IMR-90 (cell line): ENCODE data around the gene NR2F2. TPM values are rescaled to one million over a fixed set of nuclear protein-coding genes. Genes with fewer than 3 reads are reported as not detected.

Experiments used
- ATAC-seq: fragments of 200-7000 bp; cut with Tn5 transposase; 2 replicates; pipeline ENCODE4 v1.9.1; 2020; ENCODE audit warnings: low read depth, mild to moderate bottlenecking, moderate library complexity
- BruUV-seq: library from RNA; stranded (reverse); fragments of 400-500 nt; replicated peaks from 2 replicates; lab custom pipeline; 2021; lab: Mats Ljungman, UMichigan
- CTCF ChIA-PET: fragments of 300-600 bp; formaldehyde crosslinking; extraction: SDS; loops from one replicate; lab custom pipeline; 2021; ENCODE audit warnings: antibody characterized with exemption; lab: Yijun Ruan, JAX
- POLR2A ChIA-PET: fragments of 300-600 bp; sonication (Branson Sonifier 250); formaldehyde crosslinking; loops from one replicate; lab custom pipeline; 2022; ENCODE audit warnings: antibody characterized with exemption; ENCODE audit not compliant: unreplicated experiment; lab: Charles Lee
- DNase-seq: peaks from one replicate; pipeline ENCODE4 v3.0.0; 2013
- H2AFZ ChIP-seq: replicated peaks from 2 replicates; pipeline ENCODE3; 2013; ENCODE audit warnings: low read length, mild to moderate bottlenecking; ENCODE audit not compliant: poor library complexity
- H2AK5ac ChIP-seq: 2 replicates; pipeline ENCODE4 v1.6.1; 2013; ENCODE audit warnings: low read depth, low read length, inconsistent platforms
- H2AK9ac ChIP-seq: replicated peaks from 2 replicates; pipeline ENCODE3; 2013; ENCODE audit warnings: mild to moderate bottlenecking, low read depth, low read length, moderate library complexity; ENCODE audit not compliant: poor library complexity
- H2BK120ac ChIP-seq: 2 replicates; pipeline ENCODE4 v1.6.1; 2013; ENCODE audit warnings: low read depth, low read length, inconsistent platforms
- H2BK15ac ChIP-seq: 3 replicates; pipeline ENCODE4 v1.6.1; 2013; ENCODE audit warnings: low read depth, low read length, inconsistent platforms
- H2BK20ac ChIP-seq: 2 replicates; pipeline ENCODE4 v1.6.1; 2013; ENCODE audit warnings: low read depth, mild to moderate bottlenecking, inconsistent platforms, low read length, moderate library complexity
- H2BK5ac ChIP-seq: 2 replicates; pipeline ENCODE4 v1.6.1; 2013; ENCODE audit warnings: mild to moderate bottlenecking, low read depth, low read length, inconsistent platforms; ENCODE audit not compliant: poor library complexity, severe bottlenecking
- H3K14ac ChIP-seq: replicated peaks from 2 replicates; pipeline ENCODE4 v1.6.1; 2013; ENCODE audit warnings: low read depth, low read length, inconsistent platforms
- H3K18ac ChIP-seq: 2 replicates; pipeline ENCODE4 v1.6.1; 2013; ENCODE audit warnings: low read depth, low read length, control low read depth
- H3K23ac ChIP-seq: 2 replicates; pipeline ENCODE4 v1.6.1; 2013; ENCODE audit warnings: low read depth, low read length, inconsistent platforms
- H3K27ac ChIP-seq: 2 replicates; pipeline ENCODE4 v1.5.1; 2013; ENCODE audit warnings: mild to moderate bottlenecking, control low read depth, low read length; ENCODE audit not compliant: insufficient read depth
- H3K27me3 ChIP-seq: 2 replicates; pipeline ENCODE4 v1.6.1; 2013; ENCODE audit warnings: low read length; ENCODE audit not compliant: control insufficient read depth, insufficient read depth
- H3K36me3 ChIP-seq: 2 replicates; pipeline ENCODE4 v1.6.1; 2013; ENCODE audit warnings: low read length, mixed read lengths; ENCODE audit not compliant: control insufficient read depth, insufficient read depth
- H3K4ac ChIP-seq: 2 replicates; pipeline ENCODE4 v1.6.1; 2013; ENCODE audit warnings: low read depth, low read length, inconsistent platforms
- H3K4me1 ChIP-seq: 2 replicates; pipeline ENCODE4 v1.6.1; 2013; ENCODE audit warnings: low read length, mixed read lengths; ENCODE audit not compliant: control insufficient read depth, insufficient read depth
- H3K4me2 ChIP-seq: 2 replicates; pipeline ENCODE4 v1.6.1; 2013; ENCODE audit warnings: low read depth, mild to moderate bottlenecking, control low read depth, low read length, moderate library complexity
- H3K4me3 ChIP-seq: 2 replicates; pipeline ENCODE4 v1.5.1; 2013; ENCODE audit warnings: low read depth, mild to moderate bottlenecking, control low read depth, low read length, moderate library complexity; ENCODE audit not compliant: insufficient read depth
- H3K56ac ChIP-seq: 2 replicates; pipeline ENCODE4 v1.6.1; 2013; ENCODE audit warnings: low read length, inconsistent platforms; ENCODE audit not compliant: insufficient read depth; ENCODE audit errors: extremely low read depth
- H3K79me1 ChIP-seq, 2 experiments: 2 replicates each; pipeline ENCODE4 v1.6.1; 2013; ENCODE audit warnings: low read length in 2 of 2, inconsistent platforms in 1 of 2, low read depth in 1 of 2
- H3K9ac ChIP-seq: 2 replicates; pipeline ENCODE4 v1.6.1; 2013; ENCODE audit warnings: low read depth, low read length, control low read depth
- H3K9me1 ChIP-seq: 2 replicates; pipeline ENCODE4 v1.6.1; 2013; ENCODE audit warnings: low read length, inconsistent platforms; ENCODE audit not compliant: insufficient read depth
- H3K9me3 ChIP-seq: 2 replicates; pipeline ENCODE4 v1.6.1; 2013; ENCODE audit warnings: low read length; ENCODE audit not compliant: control insufficient read depth, insufficient read depth
- H4K20me1 ChIP-seq: 2 replicates; pipeline ENCODE4 v1.6.1; 2013; ENCODE audit warnings: low read length, inconsistent platforms; ENCODE audit not compliant: insufficient read depth
- H4K5ac ChIP-seq: 2 replicates; pipeline ENCODE4 v1.6.1; 2013; ENCODE audit warnings: mild to moderate bottlenecking, low read depth, low read length, control low read depth
- H4K8ac ChIP-seq, 2 experiments: 2 replicates each; pipeline ENCODE4 v1.6.1; 2013; ENCODE audit warnings: low read depth in 2 of 2, low read length in 2 of 2, control low read depth in 1 of 2, inconsistent platforms in 1 of 2
- H4K91ac ChIP-seq: 2 replicates; pipeline ENCODE4 v1.6.1; 2013; ENCODE audit warnings: low read depth, low read length, inconsistent platforms; ENCODE audit not compliant: insufficient read depth
- BHLHE40 ChIP-seq: fragments of 150-350 bp; IDR thresholded peaks from 2 replicates; pipeline ENCODE4 v1.6.1; 2016; ENCODE audit warnings: mild to moderate bottlenecking, low read depth, low read length
- ELK1 ChIP-seq: fragments of 150-350 bp; IDR thresholded peaks from 2 replicates; pipeline ENCODE4 v1.6.1; 2016; ENCODE audit warnings: low read depth, mild to moderate bottlenecking, low read length, moderate library complexity, borderline replicate concordance
- MAZ ChIP-seq: IDR thresholded peaks from 2 replicates; pipeline ENCODE4 v1.6.1; 2012; ENCODE audit warnings: low read depth, mild to moderate bottlenecking, low read length, improper control_type of control experiment, moderate library complexity, borderline replicate concordance
- WGBS, 2 experiments: methylation state at CpG; one replicate each; pipeline versions ENCODE4 v1.1.5 to v1.1.7; 2013; ENCODE audit warnings: missing lambda C conversion rate in 2 of 2; ENCODE audit not compliant: insufficient read length in 1 of 2; ENCODE audit errors: extremely low coverage in 2 of 2; 5-methylcytosine and 5-hydroxymethylcytosine counted together
- dilution Hi-C: fragments of 300-500 bp; cut with HindIII; formaldehyde crosslinking; loops from one replicate; pipeline ENCODE4 v1.14.3; 2018; ENCODE audit warnings: low sequenced_read_pairs; ENCODE audit not compliant: unreplicated experiment
- in situ Hi-C: fragments of 300-500 bp; cut with MboI; formaldehyde crosslinking; loops from 3 replicates; pipeline ENCODE4 v1.14.3; 2019; ENCODE audit warnings: low sequenced_read_pairs, inconsistent platforms, mixed read lengths
- intact Hi-C: fragments of 100-400 bp; cut with micrococcal nuclease; formaldehyde crosslinking; loops from 2 replicates; pipeline ENCODE4 v1.10.0; 2022
- polyA plus RNA-seq, 3 experiments: library from polyadenylated mRNA; depleted of rRNA; stranded (reverse); fragments of >200 nt; gene quantifications; 2 replicates each; pipeline ENCODE4 v1.2.3, GENCODE V29; 2012; ENCODE audit warnings: low replicate concordance in 1 of 3
- total RNA-seq: library from RNA; depleted of rRNA; stranded (reverse); fragments of >200 nt; gene quantifications from 2 replicates; pipeline ENCODE4 v1.2.3, GENCODE V29; 2012

The NR2F2 gene
- total and polyA plus RNA-seq, 2 of the 4 experiments (the other 2 are of a cell fraction) = 20.3 to 161 TPM

DNA sequence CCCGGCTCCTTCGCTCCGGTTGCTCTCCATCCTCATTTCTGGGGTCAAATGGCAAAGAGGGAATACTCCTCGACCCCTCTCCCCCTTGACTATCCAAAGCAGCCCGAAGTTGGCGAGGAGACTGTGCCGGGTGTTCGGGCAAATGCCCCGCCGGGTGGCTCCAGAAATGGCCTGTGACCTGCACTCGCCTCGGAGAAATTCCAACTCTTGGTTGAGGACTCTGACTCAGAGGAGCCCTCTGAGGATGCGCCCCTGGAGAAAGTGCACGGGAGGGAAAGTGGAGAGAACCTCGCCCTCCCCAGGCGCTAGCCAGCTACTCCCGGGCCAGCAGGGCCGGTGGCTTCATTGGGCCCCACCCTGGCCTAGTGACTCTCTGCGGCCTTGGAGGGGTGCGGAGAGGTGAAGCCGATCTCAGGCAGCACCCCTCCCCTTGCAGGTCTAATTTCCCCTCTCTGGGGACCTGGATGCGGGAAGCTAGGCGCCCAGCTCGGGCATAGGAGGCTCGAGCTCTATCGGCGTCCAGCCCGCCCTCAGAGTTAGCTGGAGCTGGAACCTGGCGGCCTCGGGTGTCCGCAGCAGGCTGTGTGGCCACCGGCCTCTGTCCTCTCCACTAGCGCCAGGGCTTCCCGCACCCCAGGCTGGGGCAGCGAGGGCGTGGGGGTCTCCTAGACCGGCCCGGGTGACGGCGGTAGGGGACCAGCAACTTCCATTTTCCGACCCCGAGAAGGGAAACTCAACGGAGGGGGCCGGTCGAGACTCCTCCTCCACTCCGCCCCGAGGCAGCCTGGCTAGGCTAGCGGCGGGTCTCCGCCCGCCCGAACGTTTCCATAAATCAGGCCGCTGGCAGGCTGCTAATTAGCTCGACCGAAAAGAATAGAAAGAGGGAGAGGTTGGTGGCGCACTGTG is 29.4 kb downstream of the NR2F2 start:
- WGBS, 2 experiments = 6% methylated on average over 7 of the region's 57 CpGs; no CpG with 5 or more reads in 1 of the 2 experiments
- peak overlapping the region; percentile 38 for H3K27ac ChIP-seq
- H3K27me3 ChIP-seq = no peaks in the 10 kb centered on the region

More for the DNA sequence above, 29.4 kb downstream of the NR2F2 start:
- TF ChIP-seq BHLHE40 = 0 out of 2 replicates have a peak, but pooled peaks have one; percentile 6
- TF ChIP-seq ELK1 = no peak
- TF ChIP-seq MAZ = peak; percentile 19; the same call in 1 of the 2 replicates
- Histone ChIP-seq H4K8ac (peak overlapping the region; percentile 4 to 26; a peak in 1 of 4 replicates), H3K4me3 (peak overlapping the region; percentile 51), H2AK9ac (peak overlapping the region; percentile 17), H2BK120ac (peak overlapping the region; percentile 8; the same call in 1 of the 2 replicates), H3K79me1 (peaks cover 19 to 36% of the 10 kb centered on the region in 2 experiments), H3K18ac (no peak overlapping the region; the same call in 1 of the 2 replicates), H3K4me2 (peak overlapping the region; percentile 86), H3K36me3 (no peaks in the 10 kb centered on the region), H3K14ac (peak overlapping the region; percentile 42; the same call in 1 of the 2 replicates), H3K9me3 (no peaks in the 10 kb centered on the region), H2BK20ac (no peak overlapping the region), H3K23ac (no peak overlapping the region), H2BK15ac (no peak overlapping the region), H4K5ac (peak overlapping the region; percentile 8; the same call in 1 of the 2 replicates), H3K9ac (peak overlapping the region; percentile 47), H3K4me1 (peaks cover 8% of the 10 kb centered on the region; the same call in 1 of the 2 replicates), H3K4ac (peak overlapping the region; percentile 57), H4K20me1 (no peaks in the 10 kb centered on the region), H2AK5ac (no peak overlapping the region), H4K91ac (peak overlapping the region; percentile 59), H3K9me1 (no peaks in the 10 kb centered on the region), H2BK5ac (no peak overlapping the region), H3K56ac (no peak overlapping the region), H2AFZ (peak overlapping the region; percentile 95)
- ATAC-seq = peak; percentile 27
- CTCF ChIA-PET = interaction anchor here (0.9 kb wide), 1 partner anchor 24 kb away, joined by 4 read pairs; no protein-coding TSS in a partner anchor
- no peak for DNase-seq
- no TSS peak for BruUV-seq
- POLR2A ChIA-PET = interaction anchor here (0.6 kb wide), 1 partner anchor 551 kb away, joined by 3 read pairs; no protein-coding TSS in a partner anchor
- dilution Hi-C loops = no loop called here
- in situ Hi-C loops = no loop called here
- intact Hi-C loops = loop anchor here (5.0 to 10.0 kb wide), 2 partner anchors 222 to 1935 kb away; no protein-coding TSS in a partner anchor
